ENCODE measurements around the gene ACER1.
"Not testable (repeated sequence)": the region's sequence is repeated elsewhere in the genome, so short reads cannot be mapped to it uniquely, and the experiment has no call there.

ACER1 gene, protein sequence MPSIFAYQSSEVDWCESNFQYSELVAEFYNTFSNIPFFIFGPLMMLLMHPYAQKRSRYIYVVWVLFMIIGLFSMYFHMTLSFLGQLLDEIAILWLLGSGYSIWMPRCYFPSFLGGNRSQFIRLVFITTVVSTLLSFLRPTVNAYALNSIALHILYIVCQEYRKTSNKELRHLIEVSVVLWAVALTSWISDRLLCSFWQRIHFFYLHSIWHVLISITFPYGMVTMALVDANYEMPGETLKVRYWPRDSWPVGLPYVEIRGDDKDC

DNA sequence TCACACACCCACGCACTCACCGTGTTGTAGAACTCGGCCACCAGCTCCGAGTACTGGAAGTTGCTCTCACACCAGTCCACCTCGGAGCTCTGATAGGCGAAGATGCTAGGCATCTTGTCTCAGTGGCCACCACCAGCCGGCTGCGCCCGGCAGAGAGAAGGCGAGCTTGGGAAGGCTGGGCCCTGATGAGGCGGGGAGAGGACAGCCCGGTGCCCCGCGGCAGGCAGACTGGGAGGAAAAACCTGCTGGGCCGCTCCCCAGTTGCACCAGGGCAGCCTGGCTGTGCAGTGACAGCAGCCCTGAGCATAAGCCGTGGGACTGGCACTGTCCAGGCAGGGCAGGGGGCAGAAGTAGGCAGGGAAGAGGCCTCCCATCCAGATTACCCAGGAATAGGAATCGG lies at the start of gene ACER1:
TSS of gene ACER1 (minus strand) at position 174 of the 400 bp plus-strand sequence. CDS start at position 113, 61 bp downstream.
- no peak for DNase-seq

- no peak for DNase-seq
Observed at GRCh38 chr19:6383188-6383587, 49.8 kb upstream of the ACER1 start.

DNA sequence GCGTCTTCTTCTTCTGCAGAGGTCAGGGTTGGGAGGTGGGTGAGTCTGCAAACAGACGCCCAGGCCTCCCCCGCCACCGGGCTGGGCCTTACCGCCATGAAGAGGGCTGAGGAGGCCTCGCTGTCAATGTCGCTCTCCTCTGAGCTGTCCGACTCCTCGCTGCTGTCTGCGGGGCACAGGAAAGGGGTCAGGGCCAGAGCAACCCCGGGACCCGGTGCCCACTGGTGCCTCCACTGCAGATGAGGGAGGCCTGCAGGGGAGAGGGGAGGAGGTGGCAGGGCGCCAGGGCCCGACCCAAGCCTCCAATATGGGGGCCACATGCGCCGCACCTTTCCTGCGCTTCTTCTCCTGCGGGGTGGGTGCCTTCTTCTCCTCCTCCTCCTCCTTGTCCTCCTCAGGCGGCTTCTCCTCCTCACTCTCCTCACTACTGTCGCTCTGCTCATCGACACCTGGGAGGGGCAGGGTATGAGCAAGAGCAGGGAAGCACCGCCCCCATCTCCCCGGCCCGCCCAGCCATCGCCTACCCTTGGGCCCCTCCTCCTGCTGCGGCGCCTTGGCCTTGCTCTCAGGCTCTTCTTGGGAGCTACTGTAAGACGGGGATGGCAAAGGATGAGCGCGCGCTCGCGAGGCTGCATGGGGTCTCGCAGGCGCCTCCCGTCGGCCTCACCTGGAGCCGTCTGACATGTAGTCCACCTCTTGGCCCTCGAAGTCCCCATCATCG lies 47.8 kb upstream of the ACER1 start:
- no peak for DNase-seq

DNA sequence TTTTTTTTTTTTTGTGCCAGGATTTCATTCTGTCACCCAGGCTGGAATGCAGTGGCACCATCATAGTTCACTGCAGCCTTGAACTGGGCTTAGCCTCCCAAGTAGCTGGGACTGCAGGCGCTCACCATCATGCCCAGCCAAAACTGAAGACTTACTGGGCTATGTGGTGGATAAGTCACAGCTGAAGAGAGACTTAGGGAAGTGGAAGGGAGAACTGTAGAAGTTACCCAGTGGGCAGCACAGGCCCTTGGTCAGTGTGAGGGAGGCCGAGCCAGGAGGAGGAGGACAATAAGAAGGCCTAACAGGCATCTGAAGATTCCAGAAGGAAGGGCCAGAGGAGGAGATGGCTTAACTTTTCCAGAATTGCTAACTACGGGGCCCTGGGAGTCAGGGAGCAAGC lies 46.3 kb upstream of the ACER1 start:
- DNase-seq = no peak

- no peak for DNase-seq
Observed at GRCh38 chr19:6378486-6378885, 45.1 kb upstream of the ACER1 start.

- no peak for DNase-seq
Observed at GRCh38 chr19:6378041-6378440, 44.6 kb upstream of the ACER1 start.

- no peak for DNase-seq
Observed at GRCh38 chr19:6376512-6377190, 43.2 kb upstream of the ACER1 start.

DNA sequence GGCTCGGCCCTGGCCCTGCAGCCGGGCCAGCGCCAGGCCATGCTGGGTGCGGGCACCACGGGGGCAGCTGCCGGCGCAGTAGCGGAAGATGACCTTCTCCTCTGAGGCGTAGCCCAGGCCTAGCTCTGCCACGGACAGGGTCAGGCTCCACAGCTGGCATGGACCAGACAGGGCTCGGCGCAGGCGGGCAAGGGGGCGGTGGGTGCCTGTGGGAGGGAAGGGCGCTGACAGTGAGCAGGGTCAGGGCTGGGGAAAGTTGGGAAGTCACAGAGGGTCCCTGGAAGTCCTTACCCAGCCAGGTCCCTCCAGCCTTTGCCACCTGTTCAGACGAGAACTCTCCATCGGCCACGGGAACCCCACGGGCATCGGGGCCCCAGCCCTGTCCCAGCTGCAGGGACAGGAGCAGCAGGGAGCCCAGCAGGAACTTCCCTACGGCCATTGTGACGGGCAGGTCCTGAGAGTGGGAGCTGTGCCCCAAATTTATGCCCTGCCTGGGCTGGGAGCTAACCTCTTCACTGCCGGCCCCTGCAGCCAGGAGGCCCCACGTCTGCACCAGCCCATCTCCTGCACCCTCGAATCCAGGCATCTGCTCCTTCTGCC lies 42.1 kb upstream of the ACER1 start, which contains the start of gene PSPN:
TSS of gene PSPN (minus strand) at position 523 of the 600 bp plus-strand sequence. CDS start at position 439, 84 bp downstream.
- no peak for DNase-seq

- DNase-seq = no peak
Observed at GRCh38 chr19:6374711-6375410, 41.4 kb upstream of the ACER1 start.

DNA sequence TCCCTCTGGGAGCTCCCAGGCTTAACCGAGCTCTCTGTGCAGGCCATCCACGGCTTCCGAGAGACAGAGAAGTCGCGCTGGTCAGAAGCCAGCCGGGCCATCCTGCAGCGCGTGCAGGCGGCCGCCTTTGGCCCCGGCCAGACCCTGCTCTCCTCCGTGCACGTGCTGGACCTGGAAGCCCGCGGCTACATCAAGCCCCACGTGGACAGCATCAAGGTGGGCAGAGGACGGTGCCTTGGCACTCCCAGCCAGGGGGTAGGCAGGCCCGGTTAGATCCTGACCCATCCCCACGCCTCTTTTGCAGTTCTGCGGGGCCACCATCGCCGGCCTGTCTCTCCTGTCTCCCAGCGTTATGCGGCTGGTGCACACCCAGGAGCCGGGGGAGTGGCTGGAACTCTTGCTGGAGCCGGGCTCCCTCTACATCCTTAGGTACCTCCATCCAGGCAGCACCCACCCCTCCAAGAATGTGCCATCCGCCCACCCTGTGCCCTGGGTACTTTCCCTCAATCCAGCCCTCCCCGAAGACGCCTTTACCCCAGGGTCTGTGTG lies 40.8 kb upstream of the ACER1 start:
- no peak for DNase-seq

DNA sequence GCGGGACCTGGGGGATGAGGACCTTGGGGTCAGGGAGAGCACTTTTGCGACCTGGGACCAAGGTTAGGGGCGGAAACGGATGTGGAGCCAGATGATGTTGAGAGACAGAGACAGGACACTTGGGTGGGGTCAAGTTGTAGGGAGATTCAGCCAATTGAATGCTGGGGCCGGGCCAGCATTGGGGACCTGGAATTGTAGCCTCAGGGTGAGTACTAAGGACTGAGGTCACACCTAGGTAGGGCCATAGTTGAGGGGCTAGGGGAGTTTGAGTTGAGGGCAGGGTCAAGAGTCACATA lies 40.3 kb upstream of the ACER1 start:
- DNase-seq = no peak

DNA sequence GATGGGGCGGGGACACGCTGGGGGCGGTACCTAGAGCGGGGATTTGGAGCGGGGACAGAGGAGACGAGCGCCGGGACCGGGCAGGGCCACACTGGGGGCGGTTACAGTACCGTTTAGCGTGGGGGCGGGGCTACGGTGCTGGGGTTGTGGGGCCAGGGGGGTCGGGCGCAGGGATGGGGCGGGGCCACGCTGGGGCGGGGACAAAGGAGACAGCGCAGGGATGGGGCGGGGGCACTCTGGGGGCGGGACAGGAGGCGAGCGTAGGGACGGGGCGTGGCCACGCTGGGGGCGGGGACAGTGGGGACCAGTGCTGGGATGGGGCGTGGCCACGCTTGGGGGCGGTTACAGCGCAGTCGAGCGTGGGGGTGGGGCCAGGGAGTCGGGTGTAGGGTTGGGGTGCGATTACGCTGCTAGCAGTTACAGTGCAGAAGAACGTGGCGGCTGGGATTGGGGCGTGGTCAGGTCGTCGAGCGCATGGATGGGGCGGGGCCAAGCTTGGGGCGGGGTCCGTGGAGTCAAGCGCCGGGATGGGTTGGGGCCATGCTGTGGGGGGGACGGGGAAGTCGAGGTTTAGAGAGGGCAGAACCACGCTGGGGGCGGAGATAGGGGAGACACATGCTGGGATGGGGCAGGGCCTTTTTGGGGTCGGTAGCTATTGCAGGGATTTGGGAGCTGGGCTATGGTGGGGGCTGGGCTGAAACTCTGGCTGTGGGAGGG lies 39.8 kb upstream of the ACER1 start:
- peak; percentile 98 for DNase-seq

DNA sequence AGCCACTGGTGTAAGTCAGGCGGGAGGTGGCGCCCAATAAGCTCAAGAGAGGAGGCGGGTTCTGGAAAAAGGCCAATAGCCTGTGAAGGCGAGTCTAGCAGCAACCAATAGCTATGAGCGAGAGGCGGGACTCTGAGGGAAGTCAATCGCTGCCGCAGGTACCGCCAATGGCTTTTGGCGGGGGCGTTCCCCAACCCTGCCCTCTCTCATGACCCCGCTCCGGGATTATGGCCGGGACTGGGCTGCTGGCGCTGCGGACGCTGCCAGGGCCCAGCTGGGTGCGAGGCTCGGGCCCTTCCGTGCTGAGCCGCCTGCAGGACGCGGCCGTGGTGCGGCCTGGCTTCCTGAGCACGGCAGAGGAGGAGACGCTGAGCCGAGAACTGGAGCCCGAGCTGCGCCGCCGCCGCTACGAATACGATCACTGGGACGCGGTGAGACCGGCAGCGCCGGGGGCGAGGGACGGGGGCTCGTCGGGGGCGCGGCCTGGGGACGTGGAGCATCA lies 39.2 kb upstream of the ACER1 start, which contains the start of gene ALKBH7:
TSS of gene ALKBH7 (plus strand) at position 201 of the 502 bp plus-strand sequence. CDS start at position 228, 27 bp downstream.
- DNase-seq = peak; percentile 100

- no peak for DNase-seq
Observed at GRCh38 chr19:6364353-6364752, 30.9 kb upstream of the ACER1 start.

- no peak for DNase-seq
Observed at GRCh38 chr19:6362351-6362801, 29.0 kb upstream of the ACER1 start.

DNA sequence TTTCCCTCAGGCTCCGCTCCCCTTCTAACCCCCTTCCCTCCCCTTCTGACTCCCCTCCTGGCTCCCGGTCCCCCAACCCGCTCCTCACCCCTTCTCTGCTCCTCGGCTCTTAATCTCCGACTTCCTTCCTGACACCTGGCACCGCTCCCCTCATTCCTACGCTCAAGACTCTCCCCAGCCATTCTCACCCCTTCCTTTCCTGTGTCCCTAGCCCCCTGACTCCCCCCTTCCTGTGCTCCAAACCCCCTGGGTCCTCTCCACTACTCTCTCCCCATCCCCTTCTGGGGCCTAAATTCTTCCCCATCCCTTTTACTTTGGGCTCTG lies 28.6 kb upstream of the ACER1 start:
- DNase-seq = no peak

GRCh38 chr19:6360857-6361216 lies 27.4 kb upstream of the ACER1 start:
- DNase-seq = not testable (repeated sequence)

DNA sequence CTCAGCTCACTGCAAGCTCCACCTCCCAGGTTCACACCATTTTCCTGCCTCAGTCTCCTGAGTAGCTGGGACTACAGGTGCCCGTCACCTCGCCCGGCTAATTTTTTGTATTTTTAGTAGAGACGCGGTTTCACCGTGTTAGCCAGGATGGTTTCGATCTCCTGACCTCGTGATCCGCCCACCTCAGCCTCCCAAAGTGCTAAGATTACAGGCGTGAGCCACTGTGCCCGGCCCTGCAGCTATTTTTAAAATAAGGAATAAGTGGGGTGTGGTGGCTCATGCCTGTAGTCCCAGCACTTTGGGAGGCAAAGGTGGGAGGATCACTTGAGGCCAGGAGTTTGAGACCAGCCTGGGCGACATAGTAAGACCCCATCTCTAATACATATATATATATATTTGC lies 27.0 kb upstream of the ACER1 start:
- not testable (repeated sequence) for DNase-seq

DNA sequence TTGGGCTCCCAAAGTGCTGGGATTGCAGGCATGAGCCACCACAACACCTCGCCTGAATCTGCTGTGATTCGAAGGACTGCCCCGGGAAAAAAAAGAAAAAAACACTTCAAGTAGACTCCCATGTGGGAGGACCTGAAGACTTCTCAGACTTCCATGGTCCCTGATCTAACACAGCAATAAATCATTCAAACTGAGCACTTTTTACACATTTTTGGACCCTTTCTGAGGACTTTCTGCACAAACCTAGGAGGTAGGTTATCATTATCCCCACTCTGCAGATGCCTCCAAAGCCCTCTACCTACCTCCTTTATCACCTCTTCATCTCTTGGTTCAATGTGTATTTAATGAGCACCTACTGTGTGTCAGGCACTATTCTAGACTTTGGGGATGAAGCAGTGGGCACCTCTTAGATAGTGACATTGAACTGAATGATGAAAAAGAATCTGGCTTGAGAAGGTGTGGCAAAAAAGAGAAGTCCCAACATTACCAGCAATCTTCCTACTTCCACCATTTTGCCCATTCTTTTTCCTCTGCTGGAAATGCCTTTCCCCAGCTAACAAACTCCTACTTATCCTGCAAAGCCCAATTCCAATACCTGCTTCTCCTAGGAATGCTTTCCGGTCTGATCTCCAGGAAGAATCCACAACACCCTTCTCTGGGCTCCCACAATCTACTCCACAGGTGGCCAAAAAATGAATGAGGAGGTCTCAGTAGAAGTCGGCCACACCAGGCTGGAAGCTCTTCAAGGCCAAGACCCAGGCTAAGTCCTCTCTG lies 26.3 kb upstream of the ACER1 start:
- DNase-seq = no peak

DNA sequence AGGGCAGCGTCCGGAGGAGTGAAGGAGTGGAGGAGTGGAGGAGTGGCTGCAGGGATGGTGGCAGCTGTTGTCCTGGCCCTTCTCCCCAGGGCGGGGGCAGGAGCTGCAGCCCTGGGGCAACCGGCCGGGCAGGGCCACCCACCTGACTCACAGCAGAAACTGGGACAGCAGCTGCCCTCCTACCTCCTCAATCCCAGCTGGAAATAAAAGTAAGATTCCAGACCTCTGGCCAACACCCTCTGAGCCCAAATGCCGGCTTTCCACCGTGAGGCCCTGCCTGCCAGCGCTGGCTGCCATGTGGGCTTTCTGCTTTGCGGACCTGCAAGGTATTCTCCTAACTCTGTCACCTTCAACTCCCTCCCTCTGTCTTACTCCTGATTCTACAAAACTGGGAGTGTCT lies 24.6 kb upstream of the ACER1 start:
- DNase-seq = no peak

DNA sequence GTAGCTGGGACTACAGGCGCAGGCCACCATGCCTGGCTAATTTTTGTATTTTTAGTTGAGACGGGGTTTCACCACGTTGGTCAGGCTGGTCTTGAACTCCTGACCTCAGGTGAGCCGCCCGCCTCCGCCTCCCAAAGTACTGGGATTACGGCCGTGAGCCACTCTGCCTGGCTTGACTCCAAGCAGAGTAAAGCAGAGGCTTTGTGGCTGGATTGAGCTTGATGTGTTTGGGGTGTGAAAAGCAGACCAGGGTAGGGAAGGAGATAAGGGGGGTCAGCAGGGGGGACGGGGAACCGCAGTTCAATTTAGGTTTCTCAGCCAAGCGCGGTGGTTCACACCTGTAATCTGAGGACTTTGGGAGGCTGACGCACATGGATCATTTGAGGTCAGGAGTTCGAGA lies 23.8 kb upstream of the ACER1 start:
- no peak for DNase-seq
